DMS 273 treated with DMSO at 0.1 percent for 48 hours (cell line): Measurements from ENCODE around the gene NPM1.

Source experiments
- DNase-seq: peaks from one replicate; lab custom pipeline; 2025; lab: John Stamatoyannopoulos, UW

The NPM1 gene

DNA sequence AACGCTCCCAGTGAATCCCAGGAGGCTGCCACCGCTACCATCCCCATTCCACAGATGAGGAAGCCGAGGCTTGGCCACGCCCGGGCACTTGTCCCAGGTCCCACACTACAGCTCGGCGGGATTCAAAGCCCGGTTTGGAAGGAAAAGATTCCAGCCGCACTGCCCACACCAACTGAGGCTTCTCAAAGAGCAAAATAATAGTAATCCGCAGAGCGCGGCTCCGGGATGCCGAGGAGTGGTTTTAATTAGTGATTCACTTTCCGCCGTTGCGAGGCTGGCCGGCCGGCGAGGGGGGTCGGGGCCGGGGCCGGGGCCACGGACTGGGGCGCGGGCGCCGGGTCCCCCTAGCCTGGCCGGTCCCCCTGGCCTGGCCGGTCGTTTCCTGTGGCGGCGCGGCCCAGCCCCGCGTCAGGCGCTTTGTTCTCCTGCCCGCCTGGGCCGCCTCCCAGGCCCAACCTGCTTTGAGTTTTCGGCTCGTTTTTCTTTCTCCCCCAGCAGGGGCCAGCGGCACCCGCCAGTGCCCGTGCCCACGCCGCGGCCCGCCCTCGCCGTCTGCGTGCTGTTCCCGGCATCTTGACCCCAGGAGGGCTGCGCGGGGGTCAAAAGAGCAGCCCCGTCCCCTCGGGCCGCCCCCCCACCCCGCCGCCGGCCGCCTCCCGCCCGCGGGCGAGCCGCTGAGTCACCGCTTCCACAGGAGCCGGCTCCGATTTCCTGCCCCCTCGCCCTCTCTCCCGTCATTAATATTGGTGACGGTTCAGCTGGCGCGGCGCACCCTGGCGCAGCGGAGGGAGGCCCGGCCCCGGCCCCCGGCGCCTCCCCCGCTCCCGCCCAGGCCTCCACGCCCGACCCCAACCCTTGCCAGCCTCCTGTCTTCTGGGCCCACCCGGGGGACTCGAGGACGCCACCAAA is 63.0 kb downstream of the NPM1 start:
- DNase-seq, result no peak

- no peak for DNase-seq
Measured at GRCh38 chr5:171451421-171451820, 63.8 kb downstream of the NPM1 start.

GRCh38 chr5:171453056-171453725 is 65.5 kb downstream of the NPM1 start:
- DNase-seq, result no peak

GRCh38 chr5:171453988-171454387 is 66.3 kb downstream of the NPM1 start:
- no peak for DNase-seq

DNA sequence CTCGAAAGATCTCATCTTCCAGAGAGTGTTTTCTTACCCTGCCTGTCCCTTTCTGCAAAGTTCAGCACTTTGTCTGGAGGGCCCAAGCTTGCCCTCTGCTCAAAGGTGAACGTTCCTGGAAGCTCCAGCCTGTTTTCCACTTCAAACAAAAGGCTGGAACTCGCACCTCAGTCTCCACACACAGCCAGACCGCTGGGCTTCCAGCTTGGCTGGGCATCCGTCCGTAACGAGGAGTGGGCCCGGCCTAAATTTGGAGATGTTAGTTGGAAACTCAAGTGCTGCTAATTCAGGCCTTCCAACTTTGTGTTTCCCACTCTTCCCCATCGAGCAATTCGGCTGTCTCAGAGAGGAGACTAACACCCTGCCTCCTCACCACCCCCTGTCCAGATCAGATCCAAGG is 66.9 kb downstream of the NPM1 start:
- DNase-seq, result no peak

DNA sequence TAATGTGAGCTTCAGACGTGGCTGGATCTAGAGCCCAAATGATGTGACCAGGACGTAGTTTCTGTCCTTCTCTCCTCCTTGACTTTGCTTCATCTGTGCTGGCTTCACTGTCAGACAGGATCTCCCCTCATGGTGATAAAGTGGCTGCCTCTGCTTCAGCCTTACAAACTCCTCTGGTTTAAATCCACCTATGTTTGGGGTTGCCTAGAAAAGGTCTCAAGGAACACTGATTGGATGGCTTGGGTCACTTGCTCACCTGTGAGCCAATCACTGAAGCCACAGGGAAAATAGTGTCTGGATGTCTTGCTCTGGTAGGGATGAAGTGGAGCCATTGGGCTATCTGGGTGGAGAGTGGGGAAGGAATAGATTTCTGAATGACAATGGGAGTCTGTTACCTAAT is 67.9 kb downstream of the NPM1 start:
- no peak for DNase-seq

GRCh38 chr5:171457208-171457981 is 69.7 kb downstream of the NPM1 start:
- DNase-seq, result no peak

- DNase-seq, result no peak
Measured at GRCh38 chr5:171459839-171460238, 72.2 kb downstream of the NPM1 start.
